ENCODE measurements around the gene ABCC1.

- TF ChIP-seq CTCF (IDR thresholded peaks at IDR 0.05; ENCODE audit: low read depth, low read length) (no peak), EZH2phosphoT487 (IDR thresholded peaks at IDR 0.05; ENCODE audit: low read depth) (no peak)
These were observed 54.4 kb downstream of the ABCC1 start for GRCh38 chr16:16003719-16004313.
